Glutamatergic neuron (in vitro differentiated cells): ENCODE results near the gene ABI3. TPM values are rescaled to one million over a fixed set of nuclear protein-coding genes. Genes with fewer than 3 reads are reported as not detected.

Source experiments
- DNase-seq: peaks from one replicate; pipeline ENCODE4 v3.0.0; 2022
- H3K27ac Mint-ChIP-seq: one replicate; pipeline ENCODE4 v1.8.0; 2020; ENCODE audit warnings: mild to moderate bottlenecking, mixed read lengths, inconsistent platforms; ENCODE audit not compliant: unreplicated experiment
- H3K27me3 Mint-ChIP-seq: one replicate; pipeline ENCODE4 v1.8.0; 2020; ENCODE audit warnings: mild to moderate bottlenecking, moderate library complexity, mixed read lengths, inconsistent platforms; ENCODE audit not compliant: unreplicated experiment
- H3K36me3 Mint-ChIP-seq: one replicate; pipeline ENCODE4 v1.8.0; 2020; ENCODE audit warnings: mild to moderate bottlenecking, mixed read lengths, inconsistent platforms; ENCODE audit not compliant: unreplicated experiment
- H3K4me1 Mint-ChIP-seq: one replicate; pipeline ENCODE4 v1.8.0; 2020; ENCODE audit warnings: mild to moderate bottlenecking, low read depth, mixed read lengths, inconsistent platforms; ENCODE audit not compliant: unreplicated experiment
- H3K4me3 Mint-ChIP-seq: one replicate; pipeline ENCODE4 v1.8.0; 2020; ENCODE audit warnings: mild to moderate bottlenecking, mixed read lengths, inconsistent platforms; ENCODE audit not compliant: unreplicated experiment
- H3K9me3 Mint-ChIP-seq: one replicate; pipeline ENCODE4 v1.8.0; 2020; ENCODE audit warnings: mild to moderate bottlenecking, moderate library complexity, mixed read lengths, inconsistent platforms; ENCODE audit not compliant: unreplicated experiment
- CTCF ChIP-seq: fragments of 200-600 bp; sonication (generic); IDR thresholded peaks from one replicate; pipeline ENCODE4 v1.5.0; 2021; ENCODE audit not compliant: partially characterized antibody, unreplicated experiment
- total RNA-seq: library from RNA; stranded (reverse); fragmentation: NEBNext Ultra II Directional; extraction: Animal tissue kit (Norgen Biotek cat#: 25700); gene quantifications from one replicate; pipeline ENCODE4 v1.2.1, GENCODE V29; 2021; ENCODE audit not compliant: unreplicated experiment

Gene ABI3
- total RNA-seq, 1 donor from 2014 or later: not detected

- peaks cover 8% of the 10 kb centered on the region for H3K27me3 Mint-ChIP-seq
- H3K9me3 Mint-ChIP-seq: no peaks in the 10 kb centered on the region
- no peak overlapping the region for H3K27ac Mint-ChIP-seq
- H3K4me1 Mint-ChIP-seq: no peaks in the 10 kb centered on the region
- TF ChIP-seq CTCF: no peak
- no peak for DNase-seq
- H3K36me3 Mint-ChIP-seq: no peaks in the 10 kb centered on the region
- H3K4me3 Mint-ChIP-seq: no peak overlapping the region
These were observed 25.4 kb downstream of the ABI3 start for GRCh38 chr17:49235896-49236295.

GRCh38 chr17:49239963-49240362 is 29.5 kb downstream of the ABI3 start:
- Mint-ChIP-seq H3K36me3 (no peaks in the 10 kb centered on the region), H3K9me3 (no peaks in the 10 kb centered on the region), H3K27ac (no peak overlapping the region)

GRCh38 chr17:49240619-49241018 is 30.1 kb downstream of the ABI3 start:
- no peak for TF ChIP-seq CTCF
- no peak overlapping the region for H3K27ac Mint-ChIP-seq
- H3K36me3 Mint-ChIP-seq: no peaks in the 10 kb centered on the region
- H3K4me3 Mint-ChIP-seq: no peak overlapping the region
- no peaks in the 10 kb centered on the region for H3K4me1 Mint-ChIP-seq
- DNase-seq: no peak
- peaks cover 3% of the 10 kb centered on the region for H3K27me3 Mint-ChIP-seq
- no peaks in the 10 kb centered on the region for H3K9me3 Mint-ChIP-seq

More at GRCh38 chr17:49239963-49240362, 29.5 kb downstream of the ABI3 start:
- TF ChIP-seq CTCF: no peak
- no peak for DNase-seq
- Mint-ChIP-seq H3K4me3 (no peak overlapping the region), H3K27me3 (peaks cover 5% of the 10 kb centered on the region), H3K4me1 (no peaks in the 10 kb centered on the region)

GRCh38 chr17:49241040-49241439 is 30.5 kb downstream of the ABI3 start:
- Mint-ChIP-seq H3K27ac (no peak overlapping the region), H3K36me3 (no peaks in the 10 kb centered on the region), H3K4me3 (no peak overlapping the region), H3K27me3 (peaks cover 3% of the 10 kb centered on the region), H3K4me1 (no peaks in the 10 kb centered on the region), H3K9me3 (no peaks in the 10 kb centered on the region)
- no peak for TF ChIP-seq CTCF
- DNase-seq: no peak

GRCh38 chr17:49241692-49242397 is 31.3 kb downstream of the ABI3 start:
- no peaks in the 10 kb centered on the region for H3K4me1 Mint-ChIP-seq
- H3K9me3 Mint-ChIP-seq: no peaks in the 10 kb centered on the region
- peaks cover 3% of the 10 kb centered on the region for H3K27me3 Mint-ChIP-seq
- H3K36me3 Mint-ChIP-seq: no peaks in the 10 kb centered on the region
- DNase-seq: no peak
- H3K27ac Mint-ChIP-seq: no peak overlapping the region
- H3K4me3 Mint-ChIP-seq: no peak overlapping the region
- TF ChIP-seq CTCF: no peak
